A673 (cell line): ENCODE measurements around the gene PCED1B. TPM values are rescaled to one million over a fixed set of nuclear protein-coding genes. Genes with fewer than 3 reads are reported as not detected.

Source experiments
- BruUV-seq: library from RNA; stranded (reverse); fragments of 400-500 nt; replicated peaks from 2 replicates; lab custom pipeline; 2021; lab: Mats Ljungman, UMichigan
- CTCF ChIA-PET: fragments of 300-600 bp; sonication (Branson Sonifier 250); formaldehyde crosslinking; loops from one replicate; lab custom pipeline; 2022; ENCODE audit warnings: antibody characterized with exemption; lab: Charles Lee
- POLR2A ChIA-PET: fragments of 300-600 bp; sonication (Branson Sonifier 250); formaldehyde crosslinking; loops from one replicate; lab custom pipeline; 2022; ENCODE audit warnings: antibody characterized with exemption; ENCODE audit not compliant: low non-redundant PET; lab: Charles Lee
- DNase-seq: peaks from one replicate; pipeline ENCODE4 v3.0.0-alpha.2; 2015; ENCODE audit warnings: low spot score
- H3K27ac ChIP-seq: fragments of 200-600 bp; sonication (generic); 2 replicates; pipeline ENCODE4 v1.5.1; 2016; ENCODE audit warnings: mixed run types, low read depth, mild to moderate bottlenecking, mixed read lengths, antibody characterized with exemption, low read length; ENCODE audit not compliant: poor library complexity, severe bottlenecking
- H3K27me3 ChIP-seq: fragments of 200-600 bp; sonication (generic); replicated peaks from 2 replicates; pipeline ENCODE4 v1.6.1; 2017; ENCODE audit warnings: mixed run types, low read depth, mild to moderate bottlenecking, mixed read lengths, antibody characterized with exemption, low read length; ENCODE audit not compliant: insufficient read depth, poor library complexity
- H3K36me3 ChIP-seq: fragments of 200-600 bp; sonication (generic); 2 replicates; pipeline ENCODE4 v1.6.1; 2016; ENCODE audit warnings: mixed run types, mild to moderate bottlenecking, mixed read lengths, antibody characterized with exemption, low read length; ENCODE audit not compliant: insufficient read depth, poor library complexity, severe bottlenecking
- H3K4me1 ChIP-seq: fragments of 200-600 bp; sonication (generic); 2 replicates; pipeline ENCODE4 v1.6.1; 2017; ENCODE audit warnings: mixed run types, mild to moderate bottlenecking, mixed read lengths, antibody characterized with exemption, low read length; ENCODE audit not compliant: insufficient read depth, poor library complexity, severe bottlenecking
- H3K4me3 ChIP-seq: fragments of 200-600 bp; sonication (generic); 2 replicates; pipeline ENCODE4 v1.5.1; 2016; ENCODE audit warnings: low read depth, mixed run types, mild to moderate bottlenecking, mixed read lengths, low read length; ENCODE audit not compliant: poor library complexity, severe bottlenecking
- H3K9me3 ChIP-seq: fragments of 200-600 bp; sonication (generic); 2 replicates; pipeline ENCODE4 v1.6.1; 2016; ENCODE audit warnings: mixed run types, low read depth, mild to moderate bottlenecking, mixed read lengths, antibody characterized with exemption, low read length; ENCODE audit not compliant: poor library complexity, severe bottlenecking
- EZH2 ChIP-seq: fragments of 200-600 bp; sonication (generic); IDR thresholded peaks from 2 replicates; pipeline ENCODE4 v1.6.1; 2017; ENCODE audit warnings: borderline replicate concordance, low read depth, mild to moderate bottlenecking, mixed read lengths, antibody characterized with exemption, low read length; ENCODE audit not compliant: poor library complexity, severe bottlenecking
- intact Hi-C: fragments of 100-400 bp; cut with micrococcal nuclease; formaldehyde crosslinking; loops from one replicate; pipeline ENCODE4 v1.10.0; 2022; ENCODE audit not compliant: unreplicated experiment
- total RNA-seq: library from RNA; stranded (reverse); gene quantifications from 2 replicates; pipeline ENCODE4 v1.2.3, GENCODE V29; 2021
- TF ChIP-seq, protein P1 (sequence below): fragments of 300-800, 200-600 bp; sonication (generic); conservative IDR thresholded peaks from 2 replicates; pipeline ENCODE4 v1.5.1; 2017; ENCODE audit warnings: low read depth, mild to moderate bottlenecking, antibody characterized with exemption, low read length, moderate library complexity, mixed read lengths

Gene PCED1B
- total RNA-seq, 1 experiment from 2014 or later = 3.1 TPM

DNA sequence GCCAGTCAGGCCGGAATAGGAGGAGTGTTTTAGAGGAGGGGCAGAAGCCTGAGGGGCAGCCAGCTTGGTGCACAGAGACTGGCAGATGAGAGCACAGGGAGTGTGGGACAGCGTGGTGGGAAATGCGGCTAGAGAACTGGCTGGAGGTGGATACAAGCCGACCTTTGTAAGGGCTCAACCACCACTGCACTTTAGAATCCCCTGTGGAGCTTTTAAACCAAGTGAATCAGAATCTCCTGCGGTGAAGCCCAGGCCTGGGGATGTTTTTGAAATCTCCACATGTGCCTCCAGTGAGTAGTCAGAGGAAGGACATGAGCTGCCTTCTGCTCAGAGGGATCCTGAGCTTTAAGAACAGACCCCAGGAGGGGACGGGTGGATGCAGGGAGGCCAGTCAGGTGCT lies 10.9 kb upstream of the PCED1B start:
- ChIA-PET POLR2A (no interaction called here), CTCF (no interaction called here)
- peak; percentile 55 for DNase-seq
- TF ChIP-seq EZH2 = no peak
- TF ChIP-seq, protein P1, sequence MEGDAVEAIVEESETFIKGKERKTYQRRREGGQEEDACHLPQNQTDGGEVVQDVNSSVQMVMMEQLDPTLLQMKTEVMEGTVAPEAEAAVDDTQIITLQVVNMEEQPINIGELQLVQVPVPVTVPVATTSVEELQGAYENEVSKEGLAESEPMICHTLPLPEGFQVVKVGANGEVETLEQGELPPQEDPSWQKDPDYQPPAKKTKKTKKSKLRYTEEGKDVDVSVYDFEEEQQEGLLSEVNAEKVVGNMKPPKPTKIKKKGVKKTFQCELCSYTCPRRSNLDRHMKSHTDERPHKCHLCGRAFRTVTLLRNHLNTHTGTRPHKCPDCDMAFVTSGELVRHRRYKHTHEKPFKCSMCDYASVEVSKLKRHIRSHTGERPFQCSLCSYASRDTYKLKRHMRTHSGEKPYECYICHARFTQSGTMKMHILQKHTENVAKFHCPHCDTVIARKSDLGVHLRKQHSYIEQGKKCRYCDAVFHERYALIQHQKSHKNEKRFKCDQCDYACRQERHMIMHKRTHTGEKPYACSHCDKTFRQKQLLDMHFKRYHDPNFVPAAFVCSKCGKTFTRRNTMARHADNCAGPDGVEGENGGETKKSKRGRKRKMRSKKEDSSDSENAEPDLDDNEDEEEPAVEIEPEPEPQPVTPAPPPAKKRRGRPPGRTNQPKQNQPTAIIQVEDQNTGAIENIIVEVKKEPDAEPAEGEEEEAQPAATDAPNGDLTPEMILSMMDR = no peak
- no peaks in the 10 kb centered on the region for H3K9me3 ChIP-seq
- BruUV-seq = no TSS peak
- no peaks in the 10 kb centered on the region for H3K36me3 ChIP-seq
- H3K27me3 ChIP-seq = no peaks in the 10 kb centered on the region
- H3K4me1 ChIP-seq = peaks cover 48% of the 10 kb centered on the region
- intact Hi-C loops = no loop called here
- no peak overlapping the region for H3K27ac ChIP-seq
- H3K4me3 ChIP-seq = no peak overlapping the region

DNA sequence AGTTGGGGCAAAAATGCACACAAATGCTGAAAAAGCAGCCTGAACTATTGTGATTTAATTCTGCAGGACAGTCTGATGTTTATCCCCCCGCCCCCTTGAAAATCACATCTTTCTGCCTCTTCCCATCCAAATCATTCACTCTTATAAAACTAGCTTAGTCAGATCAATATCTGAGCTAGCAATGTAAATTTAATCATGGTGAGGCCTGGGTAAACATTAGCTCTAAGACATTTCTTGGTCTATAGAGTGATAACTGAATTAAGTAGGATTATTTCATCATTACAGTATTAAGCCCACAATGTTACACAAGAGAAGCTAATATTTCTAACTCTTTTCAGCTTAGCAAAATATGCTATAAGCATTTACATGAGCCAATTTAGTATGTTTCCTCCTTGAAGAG lies 9.1 kb upstream of the PCED1B start:
- ChIA-PET POLR2A (no interaction called here), CTCF (interaction anchor here (1.1 to 1.4 kb wide), 3 partner anchors 9 to 38 kb away, joined by 3 to 4 read pairs (median 4); partner anchors contain the start of genes AMIGO2 and PCED1B)
- Histone ChIP-seq H3K27ac (no peak overlapping the region), H3K4me3 (no peak overlapping the region), H3K36me3 (no peaks in the 10 kb centered on the region), H3K27me3 (no peaks in the 10 kb centered on the region), H3K4me1 (peaks cover 48% of the 10 kb centered on the region), H3K9me3 (no peaks in the 10 kb centered on the region)
- TF ChIP-seq, protein P1 = no peak
- no peak for TF ChIP-seq EZH2
- DNase-seq = no peak
- no TSS peak for BruUV-seq
- intact Hi-C loops = loop anchor here (5.0 kb wide), 1 partner anchor 38 kb away; no protein-coding TSS in a partner anchor

DNA sequence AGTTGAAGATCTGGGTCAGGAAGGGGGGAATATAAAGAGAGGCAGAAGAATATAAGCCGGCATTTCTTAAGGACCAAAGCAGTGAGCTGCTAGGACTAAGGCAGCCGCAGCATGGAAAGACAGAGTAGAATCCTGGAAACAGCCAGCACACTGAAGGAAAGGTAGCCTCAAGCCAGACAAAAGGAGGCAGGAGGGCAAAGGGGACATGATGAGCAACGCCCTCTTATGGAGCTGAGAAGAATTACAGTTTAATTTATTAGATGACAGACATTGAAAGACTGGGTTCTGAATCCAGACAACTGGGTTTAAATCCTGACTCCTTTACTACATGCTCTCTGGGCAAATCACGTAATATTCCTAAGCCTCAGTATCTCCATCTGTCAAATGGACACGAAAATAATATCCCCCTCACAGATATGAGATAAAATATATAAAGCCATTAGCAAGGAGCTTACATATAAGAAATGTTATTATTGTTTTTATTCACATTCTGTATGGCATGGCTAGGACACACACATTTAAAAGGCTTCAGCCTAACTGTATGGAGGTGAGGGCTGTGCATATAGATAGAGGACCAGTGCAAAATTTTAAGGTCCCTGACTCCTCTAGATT lies 8.1 kb upstream of the PCED1B start:
- H3K4me1 ChIP-seq = peaks cover 43% of the 10 kb centered on the region
- no peaks in the 10 kb centered on the region for H3K36me3 ChIP-seq
- intact Hi-C loops = loop anchor here (5.0 kb wide), 1 partner anchor 39 kb away; no protein-coding TSS in a partner anchor
- no peaks in the 10 kb centered on the region for H3K27me3 ChIP-seq
- H3K27ac ChIP-seq = no peak overlapping the region
- peak; percentile 55 for DNase-seq
- CTCF ChIA-PET = interaction anchor here (0.6 kb wide), 1 partner anchor 39 kb away, joined by 4 read pairs; no protein-coding TSS in a partner anchor
- no peak overlapping the region for H3K4me3 ChIP-seq
- POLR2A ChIA-PET = no interaction called here
- no TSS peak for BruUV-seq
- TF ChIP-seq, protein P1 = peak; percentile 73
- no peak for TF ChIP-seq EZH2
- H3K9me3 ChIP-seq = no peaks in the 10 kb centered on the region
